HUDEP-2 (cell line): ENCODE measurements around the gene INTS15.
A peak's percentile ranks its signal among the peaks of the same experiment; 100 is the strongest.

ENCODE experiments used
- DNase-seq, 76 experiments: peaks; one replicate each; lab custom pipeline; 2025; ENCODE audit not compliant: unreplicated experiment in 76 of 76; lab: John Stamatoyannopoulos, UW

INTS15 gene

DNA sequence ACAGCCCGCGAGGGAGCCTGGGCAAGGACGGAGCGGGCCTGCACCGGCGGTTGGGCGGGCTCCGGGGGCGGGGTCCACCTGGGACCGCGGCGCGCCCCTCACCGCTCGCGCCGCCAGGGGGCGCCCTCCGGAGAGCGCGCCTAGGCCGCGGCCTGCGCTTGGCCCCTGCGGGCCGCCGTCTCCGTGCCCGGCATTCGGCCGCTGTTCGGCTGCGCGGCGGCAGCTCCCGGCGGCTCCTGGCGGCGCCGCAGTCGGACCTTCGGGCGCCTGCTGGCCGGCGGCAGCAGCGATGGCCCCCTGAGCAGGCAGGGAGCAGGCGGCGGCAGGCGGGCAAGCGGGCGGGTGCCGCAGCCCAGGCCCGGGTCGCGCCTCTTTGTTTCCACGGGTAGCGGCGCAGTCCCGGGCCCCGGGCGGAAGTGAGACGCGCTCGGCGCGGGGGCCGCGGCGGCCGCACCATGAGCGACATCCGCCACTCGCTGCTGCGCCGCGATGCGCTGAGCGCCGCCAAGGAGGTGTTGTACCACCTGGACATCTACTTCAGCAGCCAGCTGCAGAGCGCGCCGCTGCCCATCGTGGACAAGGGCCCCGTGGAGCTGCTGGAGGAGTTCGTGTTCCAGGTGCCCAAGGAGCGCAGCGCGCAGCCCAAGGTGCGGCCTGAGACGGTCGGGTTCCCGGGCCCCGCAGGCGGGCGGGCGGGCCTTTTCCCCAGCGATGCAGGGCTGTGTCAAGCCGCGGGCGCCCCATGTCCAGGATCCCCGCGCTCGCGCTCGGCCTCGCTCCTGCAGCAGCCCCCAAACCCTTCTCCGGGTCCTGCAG, at the start of gene INTS15:
Gene INTS15 (plus strand): TSS at position 193 of the 816 bp plus-strand sequence. CDS start 263 bp downstream, at position 456.
- DNase-seq: peak in 71 of 76 experiments; percentile 19 to 91 (median 66)

DNA sequence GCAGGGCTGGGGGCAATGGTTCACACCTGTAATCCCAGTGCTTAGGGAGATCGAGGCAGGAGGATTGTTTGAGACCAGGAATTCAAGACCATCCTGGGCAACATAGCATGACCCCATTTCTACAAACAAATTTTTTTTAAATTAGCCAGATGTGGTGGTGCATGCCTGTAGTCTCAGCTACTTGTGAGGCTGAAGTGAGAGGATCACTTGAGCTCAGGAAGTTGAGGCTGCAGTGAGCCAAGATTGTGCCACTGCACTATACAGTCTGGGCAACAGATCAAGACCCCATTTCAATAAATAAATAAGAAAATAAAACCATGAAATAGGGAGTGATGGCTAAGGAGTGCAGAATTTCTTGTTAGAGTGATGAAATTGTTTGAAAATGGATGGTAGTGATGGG, 47.5 kb upstream of the INTS15 start:
- DNase-seq: no peak

DNA sequence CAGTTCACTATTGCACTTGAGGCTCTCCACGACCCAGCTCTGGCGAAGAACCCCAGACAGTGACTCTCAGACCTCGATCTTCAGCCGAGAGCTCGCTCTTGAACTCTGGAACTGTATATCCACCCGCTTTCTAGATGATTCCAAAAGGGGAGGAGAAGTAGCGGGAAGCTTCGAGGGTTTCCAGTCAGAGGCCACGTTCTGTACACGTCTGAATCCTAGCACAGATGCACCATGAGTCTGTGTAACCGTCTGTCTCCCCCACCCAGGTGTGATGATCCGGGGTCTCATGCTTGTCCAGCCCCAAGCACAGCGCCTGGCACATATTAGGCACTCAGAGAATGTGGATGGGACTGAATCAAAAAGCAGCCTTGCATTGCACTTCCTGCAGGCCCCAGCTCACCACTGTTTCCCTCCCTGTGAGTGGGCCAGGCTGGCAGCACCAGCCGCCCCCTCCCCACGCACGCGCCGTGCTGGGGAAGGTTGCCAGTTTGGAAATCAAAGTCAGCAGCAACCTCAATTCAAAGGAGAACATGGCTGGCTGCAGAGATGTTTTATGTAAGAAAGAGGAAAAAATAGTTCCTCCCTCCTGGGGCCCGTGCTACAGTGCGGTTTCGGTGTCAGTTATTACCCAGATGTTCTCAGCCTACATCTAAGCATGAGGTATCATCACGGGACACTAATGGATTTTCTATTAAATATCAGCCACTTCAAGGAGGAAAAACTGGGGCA, 44.3 kb upstream of the INTS15 start:
- DNase-seq: no peak

DNA sequence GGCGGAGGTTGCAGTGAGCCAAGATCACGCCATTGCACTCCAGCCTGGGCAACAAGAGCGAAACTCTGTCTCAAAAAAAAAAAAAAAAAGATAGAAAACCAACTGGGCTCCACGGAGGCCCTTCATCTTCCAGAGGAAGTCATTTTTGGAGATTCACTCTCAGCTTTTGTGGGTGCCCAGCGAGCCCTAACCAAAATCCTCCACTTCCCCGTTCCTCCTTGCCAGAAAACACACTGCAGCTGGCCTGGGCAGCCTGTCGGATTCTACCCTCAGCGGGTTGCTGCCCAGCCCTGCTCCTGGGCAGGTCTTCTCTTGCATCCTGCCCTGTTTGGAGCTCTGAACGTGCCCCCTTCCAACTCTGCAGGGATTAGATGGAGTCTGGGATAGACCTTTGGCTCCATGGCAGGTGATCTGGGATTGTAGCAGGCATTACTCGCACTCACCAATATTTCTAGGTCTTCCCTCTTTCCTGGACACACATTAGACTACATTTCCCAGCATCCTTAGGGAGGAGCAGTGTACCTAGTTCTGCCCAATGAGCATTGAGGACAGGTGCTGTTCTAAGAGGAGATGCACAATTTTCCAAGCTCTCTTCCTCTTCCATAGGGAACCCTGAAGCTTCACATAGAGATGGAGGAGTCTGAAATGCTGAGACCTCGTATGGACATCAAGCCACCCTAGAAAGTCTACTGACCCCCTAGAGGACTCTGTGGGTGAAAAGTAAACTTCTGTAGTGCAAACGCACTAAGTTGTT, 43.1 kb upstream of the INTS15 start:
- DNase-seq: no peak

DNA sequence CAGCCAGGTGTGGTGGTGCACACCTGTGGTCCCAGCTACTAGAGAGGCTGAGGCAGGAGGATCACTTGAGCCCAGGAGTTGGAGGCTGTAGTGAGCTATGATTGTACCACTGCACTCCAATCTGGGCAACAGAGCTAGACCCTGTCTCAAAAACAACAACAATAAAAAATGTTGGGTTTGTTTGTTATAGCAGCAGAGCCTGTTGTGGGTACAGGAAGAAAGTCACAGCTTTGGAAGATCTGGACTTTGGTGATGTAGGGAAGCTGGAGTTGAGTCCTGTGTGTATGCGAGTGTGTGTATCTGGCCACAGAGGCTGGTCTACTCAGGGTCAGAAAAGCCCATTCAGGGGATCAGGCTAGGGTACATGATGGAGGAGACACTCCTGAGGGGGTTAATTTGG, 42.4 kb upstream of the INTS15 start:
- DNase-seq: no peak

DNA sequence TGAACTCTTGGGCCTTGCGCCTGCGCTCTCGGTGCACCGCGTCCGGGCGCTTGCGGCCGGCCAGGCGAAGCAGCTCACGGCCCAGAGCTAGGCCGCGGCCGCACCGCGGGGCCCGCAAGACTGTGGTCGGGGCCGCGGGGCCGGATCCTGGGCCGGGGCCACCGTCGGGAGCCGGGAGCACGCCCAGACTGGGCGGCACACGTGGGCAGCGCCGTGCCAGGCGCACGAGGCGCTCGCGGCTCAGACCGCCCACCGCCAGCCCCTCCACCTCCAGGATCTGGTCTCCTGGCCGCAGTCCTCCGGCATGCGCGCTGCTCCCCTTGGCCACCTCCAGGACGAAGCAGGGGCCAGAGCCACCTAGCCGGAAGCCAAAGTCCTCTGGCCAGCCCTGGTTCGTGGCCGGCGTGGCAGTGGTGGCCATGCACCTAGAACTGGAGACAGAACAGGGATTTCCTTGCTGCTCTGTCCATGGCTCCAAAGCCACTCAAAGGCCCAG, 38.8 kb upstream of the INTS15 start, which contains the start of gene GRID2IP:
Gene GRID2IP (minus strand): TSS at position 446 of the 496 bp plus-strand sequence. CDS start 25 bp downstream, at position 421.
- no peak for DNase-seq

DNA sequence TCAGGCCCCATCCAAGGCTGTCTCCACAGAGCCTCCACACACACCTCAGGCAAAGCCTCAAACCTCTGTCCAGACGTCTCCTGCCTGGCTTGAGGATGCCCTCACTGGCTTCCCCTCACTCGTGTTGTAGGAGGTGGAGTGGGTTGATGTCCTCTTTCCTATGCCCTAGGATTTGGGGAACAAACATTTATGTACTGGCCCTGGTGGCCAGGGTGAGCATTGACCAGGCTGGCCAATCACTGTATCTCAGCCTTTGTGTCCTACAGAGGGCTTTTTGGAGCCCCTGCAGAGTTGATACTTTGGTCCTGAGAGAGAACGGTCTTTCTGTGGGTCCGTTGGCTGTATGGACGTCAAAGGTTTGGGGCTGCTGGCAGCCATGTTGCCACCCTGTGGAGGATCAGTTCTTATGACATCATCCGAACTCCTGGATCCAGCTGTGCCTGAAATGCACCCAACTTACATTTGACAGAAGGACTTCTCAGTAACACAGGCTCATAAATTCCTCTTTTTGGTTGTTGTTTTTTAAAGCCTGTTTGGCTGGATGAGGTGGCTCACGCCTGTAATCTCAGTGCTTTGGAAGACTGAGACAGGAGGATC, 36.3 kb upstream of the INTS15 start:
- no peak for DNase-seq

DNA sequence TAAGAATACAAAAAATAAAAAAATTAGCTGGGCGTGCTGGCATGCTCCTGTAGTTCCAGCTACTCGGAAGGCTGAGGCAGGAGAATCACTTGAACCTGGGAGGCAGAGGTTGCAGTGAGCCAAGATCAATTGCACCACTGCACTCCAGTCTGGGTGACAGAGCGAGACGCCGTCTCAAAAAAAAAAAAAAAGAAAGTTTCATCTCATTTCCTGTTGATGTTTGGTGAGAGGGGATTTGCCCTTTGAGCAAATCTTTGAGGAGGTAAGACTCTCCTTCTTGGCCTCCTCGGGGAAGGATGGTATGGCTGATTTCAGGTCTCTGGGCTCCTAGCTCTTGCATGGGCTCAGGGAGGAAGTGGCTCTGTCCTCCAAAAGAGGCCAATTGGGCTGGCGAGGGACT, 35.0 kb upstream of the INTS15 start:
- DNase-seq: no peak

DNA sequence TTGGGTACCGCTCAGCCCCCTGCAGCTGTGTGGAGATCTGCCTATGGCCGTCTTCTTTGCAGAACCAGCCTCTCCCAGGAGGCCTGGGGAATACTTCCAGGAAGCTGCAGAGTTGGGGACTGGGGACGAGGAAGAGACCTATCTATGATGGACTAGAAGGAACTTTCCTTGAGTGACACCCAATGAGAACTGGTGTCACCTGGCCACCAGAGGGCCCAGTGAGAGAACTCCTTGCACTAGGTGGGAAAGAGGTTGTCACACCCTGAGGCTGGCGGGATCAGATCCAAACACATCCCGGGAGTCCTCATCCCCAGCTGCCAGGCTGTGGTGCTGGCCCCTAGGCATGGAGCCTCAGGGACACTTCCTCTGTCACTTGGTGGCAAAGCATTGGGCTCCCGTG, 33.6 kb upstream of the INTS15 start:
- no peak for DNase-seq

DNA sequence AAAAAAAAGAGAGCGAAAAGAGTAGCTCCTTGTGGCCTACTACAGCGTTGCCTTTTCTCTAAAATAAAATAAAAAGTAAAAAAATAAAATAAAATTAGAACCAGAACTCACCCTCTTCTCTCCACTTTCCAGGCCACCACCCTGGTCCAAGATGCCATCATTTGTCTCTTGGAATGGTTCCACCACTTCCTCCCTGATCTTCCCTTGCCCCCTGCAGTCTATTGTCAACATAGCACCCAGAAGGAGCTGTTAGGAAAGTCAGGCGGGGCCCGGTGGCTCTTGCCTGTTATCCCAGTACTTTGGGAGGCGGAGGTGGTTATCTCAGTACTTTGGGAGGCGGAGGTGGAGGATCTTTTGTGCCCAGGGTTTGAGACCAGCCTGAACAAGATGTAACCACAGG, 31.0 kb upstream of the INTS15 start:
- peak in 40 of 76 experiments; percentile 1 to 65 (median 26) for DNase-seq

DNA sequence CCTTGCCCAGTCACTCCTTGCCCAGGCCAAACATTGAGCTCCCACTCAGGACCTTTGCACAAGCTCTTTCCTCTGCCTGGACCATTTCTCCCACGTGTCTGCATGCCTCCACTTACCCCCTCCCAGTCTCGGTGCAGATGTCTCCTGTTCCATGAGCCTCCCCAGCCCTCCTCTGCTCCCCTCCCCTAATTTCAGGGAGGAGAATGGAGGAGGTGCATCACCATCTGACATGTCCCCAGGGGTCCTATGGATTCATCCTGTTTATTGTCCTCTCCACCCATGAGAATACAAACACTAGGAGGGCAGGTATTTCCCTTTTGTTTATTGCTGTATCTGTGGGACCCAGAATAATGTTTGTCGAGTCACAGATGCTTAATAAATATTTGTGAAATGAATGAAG, 29.9 kb upstream of the INTS15 start:
- DNase-seq: no peak

DNA sequence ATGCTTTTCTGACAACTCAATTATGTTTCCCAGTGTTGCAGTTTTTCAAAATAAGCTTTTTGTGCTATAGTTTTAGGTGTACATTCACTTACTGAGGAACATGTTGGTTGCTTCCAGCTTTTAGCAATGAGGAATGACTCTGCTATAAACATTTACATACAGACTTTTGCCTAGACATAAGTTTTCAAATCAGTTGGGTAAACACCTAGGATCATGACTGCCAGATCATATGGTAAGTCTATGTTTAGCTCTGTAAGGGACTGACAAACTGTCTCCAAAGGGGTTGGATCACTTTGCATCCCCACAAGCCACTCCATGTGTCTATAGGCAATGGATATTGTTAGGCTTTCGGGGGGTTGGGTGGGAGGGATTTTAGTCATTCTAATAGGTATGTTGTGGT, 27.7 kb upstream of the INTS15 start:
- DNase-seq: no peak

DNA sequence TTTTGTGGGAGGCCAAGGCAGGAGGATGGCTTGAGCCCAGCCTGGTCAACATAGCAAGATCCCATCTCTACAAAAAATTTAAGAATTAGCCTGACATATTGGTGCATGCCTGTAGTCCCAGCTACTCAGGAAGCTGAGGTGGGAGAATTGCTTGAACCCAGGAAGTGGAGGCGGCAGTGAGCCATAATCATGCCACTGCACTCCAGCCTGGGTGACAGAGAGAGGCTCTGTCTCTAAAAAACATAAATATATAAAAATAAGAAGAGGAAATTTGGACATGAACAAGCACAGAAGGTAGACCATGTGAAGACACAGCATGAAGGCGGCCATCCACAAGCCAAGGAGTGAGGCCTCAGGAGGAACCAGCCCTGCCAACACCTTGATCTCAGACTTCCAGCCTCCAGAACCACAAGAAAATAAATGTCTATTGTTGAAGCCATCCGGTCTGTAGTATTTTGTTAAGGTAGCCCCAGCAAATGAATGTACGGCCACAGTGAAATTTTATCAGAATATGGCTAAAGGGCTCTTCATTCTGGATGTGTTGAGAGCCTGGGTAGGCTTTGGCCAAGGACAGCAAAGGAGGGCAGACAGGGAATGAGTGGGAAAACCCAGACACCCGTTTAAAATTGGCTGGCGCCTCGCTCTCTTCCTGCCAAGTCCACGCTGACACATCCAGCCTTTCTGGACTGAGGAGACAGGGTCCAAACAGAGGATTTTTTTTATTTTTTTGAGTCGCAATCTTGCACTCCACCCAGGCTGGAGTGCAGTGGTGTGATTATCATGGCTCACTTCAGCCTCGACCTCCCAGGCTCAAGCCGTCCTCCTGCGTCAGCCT, 25.7 kb upstream of the INTS15 start:
- DNase-seq: no peak

DNA sequence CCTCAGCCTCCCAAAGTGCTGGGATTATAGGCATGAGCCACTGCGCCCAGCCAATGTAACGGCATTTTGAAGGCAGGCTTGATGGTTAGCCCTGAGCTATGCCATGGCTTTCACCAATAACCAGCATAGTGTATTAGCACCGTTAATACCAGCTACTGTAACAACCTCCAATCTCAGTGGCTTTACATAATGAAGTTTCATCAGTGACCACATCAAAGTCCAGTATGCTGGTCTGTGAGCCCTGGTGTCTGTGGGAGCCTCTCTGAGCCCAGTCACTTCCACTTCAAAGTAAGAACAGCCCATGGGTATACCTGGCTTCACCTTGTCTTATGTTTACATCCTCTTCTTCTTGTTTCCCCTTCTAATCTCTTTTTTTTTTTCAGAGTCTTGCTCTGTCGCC, 24.2 kb upstream of the INTS15 start:
- DNase-seq: no peak

DNA sequence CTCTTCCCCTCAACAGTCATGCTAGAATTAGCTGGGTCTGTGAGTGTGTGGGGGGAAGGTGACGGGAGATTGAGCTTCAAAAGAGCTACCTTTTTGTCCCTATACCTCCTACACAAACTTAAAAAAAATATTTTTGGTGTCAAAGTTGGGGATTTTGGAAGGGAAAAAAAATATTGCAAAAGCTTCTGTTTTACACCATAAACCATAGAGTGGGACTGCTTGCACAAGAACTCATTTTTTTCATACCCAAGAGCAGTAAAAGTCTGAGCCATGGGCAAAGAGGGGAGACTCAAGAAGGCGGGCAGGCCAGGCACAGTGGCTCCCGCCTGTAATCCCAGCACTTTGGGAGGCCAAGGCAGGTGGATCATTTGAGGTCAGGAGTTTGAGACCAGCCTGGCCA, 21.9 kb upstream of the INTS15 start:
- no peak for DNase-seq

DNA sequence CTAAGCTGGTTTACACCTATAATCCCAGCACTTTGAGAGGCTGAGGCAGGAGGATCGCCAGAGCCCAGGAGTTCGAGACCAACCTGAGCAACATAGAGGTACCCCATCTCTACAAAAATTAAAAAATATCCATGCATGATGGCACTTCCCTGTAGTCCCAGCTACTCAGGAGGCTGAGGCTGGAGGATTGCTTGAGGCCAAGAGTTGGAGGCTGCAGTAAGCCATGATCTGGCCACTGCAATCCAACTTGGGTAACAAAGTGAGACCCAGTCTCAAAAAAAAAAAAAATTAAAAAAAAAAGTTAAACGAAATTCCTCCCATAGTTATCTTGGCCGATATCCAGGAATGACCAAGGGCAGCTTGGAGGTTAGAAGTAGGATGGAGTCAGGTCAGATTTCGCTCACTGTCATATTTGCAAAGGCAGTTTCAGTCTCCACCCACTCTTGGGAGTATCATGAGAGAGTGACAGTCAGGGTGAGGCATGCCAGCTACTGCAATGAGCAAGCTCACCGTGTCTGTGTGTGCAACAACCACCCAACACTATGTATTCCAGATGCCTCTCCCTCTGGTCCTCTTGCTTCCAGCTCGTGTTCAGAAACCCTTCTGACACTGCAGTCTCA, 18.6 kb upstream of the INTS15 start:
- DNase-seq: no peak

DNA sequence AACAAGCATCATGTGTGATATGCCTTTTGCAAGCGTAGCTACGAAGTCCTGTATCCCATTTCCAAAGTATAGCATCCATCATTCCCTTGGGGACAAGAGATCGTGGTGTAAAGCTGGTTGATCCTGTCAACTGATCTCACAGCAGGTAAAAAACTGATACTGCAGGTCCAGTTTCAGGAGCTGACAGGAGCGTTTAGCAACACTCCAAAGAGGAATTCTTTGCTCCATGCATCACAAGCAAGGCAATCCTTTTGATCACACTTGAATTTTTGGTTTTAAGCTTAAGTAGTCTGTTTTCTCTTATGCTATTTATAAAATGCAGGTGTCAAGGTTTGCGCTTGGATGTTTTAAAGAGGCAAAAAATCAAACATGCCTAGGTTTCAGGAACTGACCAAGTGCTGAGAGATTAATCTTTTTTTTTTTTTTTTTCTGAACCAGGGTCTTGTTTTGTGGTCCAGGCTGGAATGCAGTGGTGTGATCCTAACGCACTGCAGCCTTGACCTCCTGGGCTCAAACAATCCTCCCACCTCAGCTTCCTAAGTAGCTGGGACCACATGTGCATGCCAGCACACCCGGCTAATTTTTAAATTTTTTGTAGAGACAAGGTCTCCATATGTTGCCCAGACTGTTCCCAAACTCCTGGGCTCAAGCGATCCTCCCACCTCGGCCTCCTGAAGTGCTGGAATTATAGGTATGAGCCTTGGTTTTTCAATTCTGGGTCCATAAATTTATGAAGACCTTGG, 14.4 kb upstream of the INTS15 start:
- DNase-seq: no peak

DNA sequence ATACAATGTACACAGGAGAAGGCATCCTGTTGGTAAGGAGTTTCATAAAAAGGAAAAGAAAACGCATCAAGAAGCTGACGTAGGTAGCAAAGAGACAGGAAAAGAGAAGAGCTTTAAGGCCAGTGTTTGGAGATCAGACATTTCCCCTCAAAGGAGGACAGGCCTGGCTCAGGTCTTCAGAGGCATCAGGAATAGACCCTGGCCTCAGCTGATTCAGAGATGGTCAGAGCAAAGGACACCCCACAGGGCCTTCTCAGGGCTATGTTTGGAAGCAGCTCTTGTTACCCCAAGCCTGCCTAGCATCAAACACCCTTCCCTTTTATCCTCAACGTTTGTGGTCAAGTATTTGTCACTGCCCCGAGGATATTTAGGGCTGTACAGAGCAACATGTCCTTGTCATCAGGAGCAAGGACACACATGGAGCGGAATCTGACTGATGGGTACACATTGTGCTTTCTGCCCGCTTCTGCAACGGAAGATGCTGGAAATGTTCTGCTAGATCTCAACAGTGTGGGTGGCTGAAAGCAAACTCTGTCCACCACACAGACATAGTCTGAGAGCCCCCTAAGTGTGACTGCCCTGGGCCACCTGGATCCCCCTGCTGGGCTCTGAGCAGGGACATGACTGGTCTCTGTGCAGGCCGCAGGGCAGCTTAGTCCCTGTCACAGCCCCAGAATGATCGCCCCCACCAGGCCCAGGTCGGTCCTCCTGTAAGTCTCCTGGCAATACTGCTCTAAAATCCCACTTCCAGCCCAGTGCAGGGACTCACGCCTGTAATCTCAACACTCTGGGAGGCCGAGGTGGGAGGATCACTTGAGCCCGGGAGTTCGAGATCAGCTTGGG, 13.6 kb upstream of the INTS15 start:
- DNase-seq: peak in 2 of 76 experiments; percentile 12 to 18
